B cell (primary cell): Measurements from ENCODE around the gene SHISAL2A.

Experiments used
- CTCF ChIP-seq: fragments of 200-600 bp; IDR thresholded peaks from one replicate; pipeline ENCODE4 v1.8.0; 2022; ENCODE audit warnings: antibody characterized with exemption, mild to moderate bottlenecking
- EZH2 ChIP-seq: IDR thresholded peaks from 2 replicates; pipeline ENCODE4 v1.6.1; 2012; ENCODE audit warnings: borderline replicate concordance, low read depth, mild to moderate bottlenecking, moderate library complexity, low read length; ENCODE audit not compliant: insufficient read depth, poor library complexity, severe bottlenecking

DNA sequence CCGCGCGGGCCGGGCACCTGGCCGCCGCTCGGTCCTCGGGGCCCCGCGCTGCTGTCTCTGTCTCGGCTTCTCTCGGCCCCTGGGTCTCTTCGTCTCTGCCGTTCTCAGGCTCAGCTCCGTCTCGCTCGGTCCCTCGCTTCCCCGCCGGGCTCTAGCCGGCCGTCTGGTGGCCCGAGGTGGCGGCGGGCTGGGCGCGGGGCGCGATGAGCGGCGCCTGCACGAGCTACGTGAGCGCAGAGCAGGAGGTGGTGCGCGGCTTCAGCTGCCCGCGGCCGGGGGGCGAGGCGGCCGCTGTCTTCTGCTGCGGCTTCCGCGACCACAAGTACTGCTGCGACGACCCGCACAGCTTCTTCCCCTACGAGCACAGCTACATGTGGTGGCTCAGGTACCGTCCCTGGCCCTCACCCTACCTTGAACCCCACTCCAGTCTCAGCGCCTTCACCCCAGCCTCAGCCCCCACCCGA, 355 bp downstream of the SHISAL2A start:
- TF ChIP-seq CTCF (no peak), EZH2 (no peak)
